Natural killer cell (primary cell): ENCODE results near the gene BMPR2. TPM values are rescaled to one million over a fixed set of nuclear protein-coding genes. Genes with fewer than 3 reads are reported as not detected.

Experiments used
- ATAC-seq, 3 donors: fragments of 150-1000 bp in 2 of 3; fragments of 200-7000 bp in 1 of 3; cut with Tn5 transposase; 1 replicate in 1 of 3; 2 replicates in 2 of 3; pipeline ENCODE4 v1.10.0; 2021; ENCODE audit warnings: mild to moderate bottlenecking in 2 of 3, moderate library complexity in 2 of 3
- DNase-seq, 2 donors: peaks; one replicate each; pipeline versions ENCODE4 v3.0.0 to v3.0.0-alpha.2; 2013 to 2021; ENCODE audit warnings: mixed read lengths in 1 of 2
- H3K27ac ChIP-seq: one replicate; pipeline ENCODE4 v1.5.1; 2013; ENCODE audit warnings: mild to moderate bottlenecking, low read length
- H3K27me3 ChIP-seq: one replicate; pipeline ENCODE4 v1.6.1; 2013; ENCODE audit warnings: low read length; ENCODE audit not compliant: control insufficient read depth, insufficient read depth
- H3K36me3 ChIP-seq: one replicate; pipeline ENCODE4 v1.6.1; 2013; ENCODE audit warnings: low read length; ENCODE audit not compliant: control insufficient read depth, insufficient read depth
- H3K4me1 ChIP-seq: one replicate; pipeline ENCODE4 v1.6.1; 2013; ENCODE audit warnings: low read length; ENCODE audit not compliant: control insufficient read depth, insufficient read depth
- H3K4me3 ChIP-seq: one replicate; pipeline ENCODE4 v1.5.1; 2013; ENCODE audit warnings: low read length
- H3K9me3 ChIP-seq: one replicate; pipeline ENCODE4 v1.6.1; 2013; ENCODE audit warnings: low read length; ENCODE audit not compliant: control insufficient read depth, insufficient read depth
- H3K27ac Mint-ChIP-seq, 2 donors: one replicate each; pipeline ENCODE4 v1.8.0; 2022; ENCODE audit warnings: mild to moderate bottlenecking in 2 of 2, mixed read lengths in 2 of 2, moderate library complexity in 1 of 2
- H3K27me3 Mint-ChIP-seq, 2 donors: one replicate each; pipeline ENCODE4 v1.8.0; 2022; ENCODE audit warnings: low read depth in 2 of 2, mixed read lengths in 2 of 2
- H3K36me3 Mint-ChIP-seq: one replicate; pipeline ENCODE4 v1.8.0; 2022; ENCODE audit warnings: mixed read lengths
- H3K4me1 Mint-ChIP-seq, 2 donors: one replicate each; pipeline ENCODE4 v1.8.0; 2022; ENCODE audit warnings: mixed read lengths in 2 of 2
- H3K4me3 Mint-ChIP-seq: one replicate; pipeline ENCODE4 v1.8.0; 2022; ENCODE audit warnings: mild to moderate bottlenecking, moderate library complexity, mixed read lengths
- H3K9me3 Mint-ChIP-seq, 2 donors: one replicate each; pipeline ENCODE4 v1.8.0; 2022; ENCODE audit warnings: mixed read lengths in 2 of 2
- CTCF ChIP-seq: fragments of 200-600 bp; IDR thresholded peaks from one replicate; pipeline ENCODE4 v1.8.0; 2022; ENCODE audit warnings: antibody characterized with exemption
- WGBS: methylation state at CpG from one replicate; pipeline ENCODE4 v1.1.7; 2013; ENCODE audit warnings: missing lambda C conversion rate; ENCODE audit not compliant: insufficient coverage; 5-methylcytosine and 5-hydroxymethylcytosine counted together
- intact Hi-C: fragments of 100-400 bp; cut with micrococcal nuclease; formaldehyde crosslinking; loops from one replicate; pipeline ENCODE4 v1.14.2; 2022
- total RNA-seq, 4 donors: library from RNA; stranded (reverse); fragments of 120-200 nt in 1 of 4; gene quantifications; one replicate each; pipeline versions ENCODE4 v1.2.3 to v1.2.4, GENCODE V29; 2013 to 2022

Gene BMPR2
- total RNA-seq, 3 donors from 2014 or later (not counting 1 experiment from before 2014, with no cell fraction given) = 17.8 to 25.5 (median 23.2) TPM

- intact Hi-C loops = no loop called here
- Histone ChIP-seq H3K4me1 (no peaks in the 10 kb centered on the region), H3K9me3 (no peaks in the 10 kb centered on the region), H3K4me3 (no peak overlapping the region), H3K27me3 (no peaks in the 10 kb centered on the region), H3K27ac (no peak overlapping the region), H3K36me3 (no peaks in the 10 kb centered on the region)
- Mint-ChIP-seq H3K9me3 (no peaks in the 10 kb centered on the region), H3K27ac (no peak overlapping the region), H3K4me3 (no peak overlapping the region), H3K36me3 (no peaks in the 10 kb centered on the region), H3K27me3 (no peaks in the 10 kb centered on the region), H3K4me1 (peaks cover 0 to 11% of the 10 kb centered on the region in 2 donors)
- DNase-seq (no peak), ATAC-seq (no peak)
- 96% methylated on average over 3 of the region's 3 CpGs for WGBS
- TF ChIP-seq CTCF = no peak
These were observed 73.2 kb downstream of the BMPR2 start for GRCh38 chr2:202449344-202449743.

- Mint-ChIP-seq H3K9me3 (no peaks in the 10 kb centered on the region), H3K4me3 (no peak overlapping the region), H3K36me3 (no peaks in the 10 kb centered on the region), H3K27ac (no peak overlapping the region), H3K4me1 (peaks cover 0 to 11% of the 10 kb centered on the region in 2 donors), H3K27me3 (no peaks in the 10 kb centered on the region)
- no peaks in the 10 kb centered on the region for H3K4me1 ChIP-seq
- H3K27ac ChIP-seq = no peak overlapping the region
- H3K36me3 ChIP-seq = no peaks in the 10 kb centered on the region
- intact Hi-C loops = no loop called here
- no peak for ATAC-seq
- H3K4me3 ChIP-seq = no peak overlapping the region
- no peaks in the 10 kb centered on the region for H3K27me3 ChIP-seq
- no peak for TF ChIP-seq CTCF
- no peaks in the 10 kb centered on the region for H3K9me3 ChIP-seq
- no peak for DNase-seq
These were observed 74.7 kb downstream of the BMPR2 start for GRCh38 chr2:202450785-202451184.

- H3K4me1 Mint-ChIP-seq = peaks cover 0 to 11% of the 10 kb centered on the region in 2 donors
- H3K9me3 Mint-ChIP-seq = no peaks in the 10 kb centered on the region
- H3K27me3 ChIP-seq = no peaks in the 10 kb centered on the region
- H3K36me3 Mint-ChIP-seq = no peaks in the 10 kb centered on the region
- H3K4me3 Mint-ChIP-seq = no peak overlapping the region
- DNase-seq = no peak
- H3K27me3 Mint-ChIP-seq = no peaks in the 10 kb centered on the region
- no peaks in the 10 kb centered on the region for H3K36me3 ChIP-seq
- no peak overlapping the region for H3K4me3 ChIP-seq
- ATAC-seq = no peak
- 93% methylated on average over 1 of the region's 1 CpG for WGBS
- intact Hi-C loops = no loop called here
- no peak overlapping the region for H3K27ac ChIP-seq
- no peaks in the 10 kb centered on the region for H3K4me1 ChIP-seq
- H3K9me3 ChIP-seq = no peaks in the 10 kb centered on the region
- H3K27ac Mint-ChIP-seq = no peak overlapping the region
- TF ChIP-seq CTCF = no peak
These were observed 76.6 kb downstream of the BMPR2 start for GRCh38 chr2:202452744-202453143.

- Mint-ChIP-seq H3K27me3 (no peaks in the 10 kb centered on the region), H3K4me1 (peaks cover 6 to 15% of the 10 kb centered on the region in 2 donors), H3K36me3 (no peaks in the 10 kb centered on the region), H3K9me3 (no peaks in the 10 kb centered on the region), H3K4me3 (no peak overlapping the region), H3K27ac (no peak overlapping the region)
- Histone ChIP-seq H3K9me3 (no peaks in the 10 kb centered on the region), H3K27ac (no peak overlapping the region), H3K4me1 (no peaks in the 10 kb centered on the region), H3K36me3 (no peaks in the 10 kb centered on the region), H3K4me3 (no peak overlapping the region), H3K27me3 (no peaks in the 10 kb centered on the region)
- DNase-seq (no peak), ATAC-seq (no peak)
- WGBS = 85% methylated on average over 2 of the region's 3 CpGs
- no peak for TF ChIP-seq CTCF
- intact Hi-C loops = no loop called here
These were observed 78.4 kb downstream of the BMPR2 start for GRCh38 chr2:202454536-202454935.
